ENCODE results near the gene FGF12.

- no peak for TF ChIP-seq CTCF (IDR thresholded peaks at IDR 0.05)
- TF ChIP-seq POLR2A (IDR thresholded peaks at IDR 0.05), result no peak
These were observed 474.0 kb downstream of the FGF12 start for GRCh38 chr3:192253138-192253887.
